ENCODE results near the gene ZNF800. TPM values are rescaled to one million over a fixed set of nuclear protein-coding genes. Genes with fewer than 3 reads are reported as not detected.
A peak's percentile ranks its signal among the peaks of the same experiment; 100 is the strongest.

ZNF800 gene
- polyA plus RNA-seq, 4 donors = 19.0 to 21.2 (median 20.6) TPM

- no peak for DNase-seq (ENCODE audit: low read depth in 4 of 4, low spot score in 2 of 4)
Measured at GRCh38 chr7:127349881-127350280, 42.6 kb downstream of the ZNF800 start.

- no peak for DNase-seq (ENCODE audit: low read depth in 4 of 4, low spot score in 2 of 4)
Measured at GRCh38 chr7:127348247-127348631, 44.3 kb downstream of the ZNF800 start.

DNA sequence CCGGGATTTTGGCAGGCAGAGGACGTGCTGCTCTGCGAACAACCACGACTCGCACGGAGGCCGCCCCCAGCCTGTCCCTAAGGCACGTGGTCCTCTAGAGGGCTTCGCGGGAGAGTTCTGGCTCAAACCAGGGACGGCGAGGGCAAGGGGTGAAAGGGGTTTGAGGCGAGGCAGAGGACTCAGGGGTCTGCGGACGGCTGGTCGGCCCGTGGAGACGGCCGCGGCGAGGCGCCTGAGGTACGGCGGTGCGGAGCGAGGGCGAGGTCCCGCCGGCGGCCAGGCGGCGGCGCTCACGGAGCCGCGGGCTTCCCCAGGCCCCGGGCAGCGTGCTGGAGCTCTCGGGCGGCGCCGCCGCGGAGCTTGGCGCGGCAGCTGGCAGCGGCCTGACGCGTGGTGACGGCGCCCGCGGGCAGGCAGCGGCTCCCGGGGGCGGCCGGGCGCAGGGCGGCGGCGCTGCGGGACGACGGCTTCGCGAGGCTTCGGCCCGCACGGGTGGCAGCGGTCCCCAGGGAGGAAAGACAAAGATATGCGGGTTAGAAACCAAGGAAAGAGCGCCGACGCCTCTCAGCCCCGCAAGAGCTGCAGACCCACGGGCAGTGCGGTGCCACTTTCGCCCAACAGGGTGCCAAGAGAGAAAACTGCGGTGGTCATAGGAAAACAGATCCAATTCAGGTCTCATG, 44.8 kb downstream of the ZNF800 start:
- DNase-seq (ENCODE audit: low read depth in 4 of 4, low spot score in 2 of 4) = peak in 3 of 4 donors; percentile 29 to 47 (median 42)

DNA sequence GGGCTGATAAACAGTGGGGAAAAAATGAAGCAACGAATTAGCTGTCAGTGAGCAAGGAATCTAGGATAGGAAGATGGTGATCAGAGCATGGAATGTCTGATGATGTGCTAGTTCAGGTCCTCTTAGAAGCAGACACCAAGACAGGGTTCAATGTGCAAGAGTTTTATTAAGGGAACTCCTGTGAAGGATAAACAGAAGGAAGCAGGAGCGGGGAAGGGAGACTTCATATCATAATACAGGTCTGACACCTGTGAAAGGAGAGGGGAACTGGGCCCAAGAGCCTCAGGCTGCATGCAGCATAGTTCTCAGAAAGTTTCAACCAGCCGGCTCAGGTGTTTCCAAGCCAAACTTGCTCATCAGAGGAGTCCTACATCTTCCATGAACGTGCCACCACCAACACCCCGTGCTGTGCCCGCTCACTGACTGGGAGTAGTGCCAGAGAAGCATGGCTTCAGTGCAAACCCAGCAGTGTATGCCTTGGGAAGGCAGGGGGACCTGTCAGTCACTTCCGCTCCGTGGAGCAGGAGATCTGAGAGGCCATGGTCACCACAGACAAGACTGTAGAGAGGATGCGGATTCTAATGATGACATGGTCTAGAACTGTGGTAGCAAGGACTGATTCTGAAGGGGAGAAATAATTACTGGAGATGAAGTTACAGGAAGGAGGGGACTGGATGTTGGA, 45.8 kb downstream of the ZNF800 start:
- no peak for DNase-seq (ENCODE audit: low read depth in 4 of 4, low spot score in 2 of 4)

DNA sequence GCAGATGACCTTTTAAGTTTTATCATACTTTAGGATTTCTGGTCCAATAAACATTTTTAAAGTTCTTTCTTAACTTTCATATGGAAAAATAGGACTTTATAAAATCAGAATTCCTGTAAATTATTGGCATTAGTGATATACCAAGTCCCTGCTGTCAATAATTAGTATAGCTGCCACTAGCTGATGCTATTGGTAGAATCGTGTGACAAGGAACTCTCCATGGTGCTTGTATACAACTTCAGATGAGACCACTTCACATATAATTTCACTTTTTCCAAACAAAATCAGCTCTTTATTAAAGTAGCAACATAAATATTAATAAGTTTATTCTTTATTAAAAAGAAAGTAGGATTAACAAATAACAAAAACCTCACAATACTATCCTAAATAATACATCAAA, 49.9 kb downstream of the ZNF800 start:
- DNase-seq (ENCODE audit: low read depth in 4 of 4, low spot score in 2 of 4) = no peak

DNA sequence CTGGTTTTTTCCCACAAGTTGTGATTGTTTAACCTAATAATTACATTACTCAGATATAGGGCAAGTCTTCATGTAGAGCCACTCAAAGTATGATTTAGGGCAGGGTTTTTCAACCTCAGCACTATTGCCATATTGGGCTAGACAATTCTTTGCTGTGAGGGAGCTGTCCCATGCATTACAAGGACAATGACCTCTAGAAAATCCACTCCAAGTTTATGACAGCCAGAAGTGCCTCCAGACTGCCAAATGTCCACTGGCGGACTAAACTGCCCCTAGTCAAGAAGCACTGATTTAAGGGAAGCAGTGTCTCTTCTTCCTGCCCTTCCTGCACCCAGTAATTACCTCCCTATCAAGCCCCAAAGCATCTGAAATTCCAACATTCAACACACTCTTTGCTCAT, 54.4 kb downstream of the ZNF800 start:
- no peak for DNase-seq (ENCODE audit: low read depth in 4 of 4, low spot score in 2 of 4)

DNA sequence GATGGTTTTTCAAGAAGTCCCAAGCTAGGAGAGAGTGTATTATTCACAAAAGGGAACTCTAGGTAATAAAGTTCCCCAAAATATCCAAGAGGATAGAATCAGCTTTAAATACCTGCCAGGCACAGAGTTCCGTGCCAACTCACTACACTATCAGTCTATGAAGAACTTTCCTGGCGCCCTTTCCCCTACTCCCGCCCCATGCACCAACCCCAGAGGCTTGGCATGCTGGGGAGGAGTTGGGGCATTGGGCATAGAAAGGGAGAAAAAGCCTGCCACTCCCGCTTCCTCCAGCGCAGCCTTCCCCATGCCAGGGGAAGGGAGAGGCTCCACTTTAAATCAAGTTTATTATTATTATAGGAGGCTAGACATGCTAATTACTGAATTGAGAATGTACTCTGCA, 54.9 kb downstream of the ZNF800 start:
- DNase-seq (ENCODE audit: low read depth in 4 of 4, low spot score in 2 of 4) = no peak

GRCh38 chr7:127336458-127336857, 56.0 kb downstream of the ZNF800 start:
- DNase-seq (ENCODE audit: low read depth in 4 of 4, low spot score in 2 of 4) = no peak

- no peak for DNase-seq (ENCODE audit: low read depth in 4 of 4, low spot score in 2 of 4)
Measured at GRCh38 chr7:127332880-127333279, 59.6 kb downstream of the ZNF800 start.

DNA sequence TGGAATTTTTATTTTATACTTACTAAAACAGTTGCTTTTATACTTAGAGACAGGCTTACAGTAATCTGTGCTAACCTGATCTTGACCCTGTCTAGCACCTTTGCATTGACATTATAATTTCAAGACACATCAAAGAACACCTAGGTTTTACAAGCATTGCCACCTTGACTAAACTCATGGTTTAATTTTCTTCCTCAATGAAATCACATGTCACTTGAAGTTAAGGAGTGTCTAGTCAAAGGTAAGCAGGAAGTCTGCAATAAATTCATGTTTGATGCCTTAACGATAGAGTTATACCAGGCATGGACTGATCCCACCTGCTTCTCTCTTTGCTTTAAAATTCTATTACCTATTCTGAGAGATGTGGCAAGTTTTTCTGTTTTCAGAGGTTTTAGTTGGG, 62.4 kb downstream of the ZNF800 start:
- DNase-seq (ENCODE audit: low read depth in 4 of 4, low spot score in 2 of 4) = no peak

- DNase-seq (ENCODE audit: low read depth in 4 of 4, low spot score in 2 of 4) = no peak
Measured at GRCh38 chr7:127322832-127323493, 69.5 kb downstream of the ZNF800 start.

- no peak for DNase-seq (ENCODE audit: low read depth in 4 of 4, low spot score in 2 of 4)
Measured at GRCh38 chr7:127322351-127322750, 70.2 kb downstream of the ZNF800 start.

DNA sequence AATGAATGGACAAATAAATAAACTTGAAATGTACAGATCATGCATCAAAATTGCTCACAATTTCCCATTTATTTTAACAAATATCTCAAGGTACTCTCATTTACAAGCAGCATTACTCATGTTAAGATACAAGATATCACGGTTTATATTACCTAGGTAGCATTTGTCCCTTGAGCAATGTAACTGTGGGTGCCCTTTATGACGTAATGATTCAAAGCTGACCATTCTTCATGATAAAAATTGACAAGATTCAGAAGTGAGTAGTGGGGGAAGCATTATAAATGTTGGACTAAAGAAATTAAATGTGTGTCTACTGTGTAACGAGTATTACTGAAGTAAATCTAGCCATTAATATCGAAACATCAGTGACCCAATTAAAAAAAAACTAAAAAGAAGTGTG, 71.5 kb downstream of the ZNF800 start:
- no peak for DNase-seq (ENCODE audit: low read depth in 4 of 4, low spot score in 2 of 4)

Other genes with a start within 250 kb of the ZNF800 start
- 1 to 10 TPM; 7.4 to 8.4 (median 7.7) TPM for gene GRM8, start 139.8 kb downstream of the ZNF800 start, polyA plus RNA-seq (ENCODE audit: insufficient read length in 4 of 4)
- 10 to 100 TPM; 13.3 to 15.5 (median 15.0) TPM for gene GCC1, start 192.9 kb upstream of the ZNF800 start, polyA plus RNA-seq (ENCODE audit: insufficient read length in 4 of 4)
- gene ARF5, start 195.7 kb upstream of the ZNF800 start, polyA plus RNA-seq (ENCODE audit: insufficient read length in 4 of 4) = 100 to 1,000 TPM; 186 to 229 (median 190) TPM
- gene FSCN3, start 201.0 kb upstream of the ZNF800 start, polyA plus RNA-seq (ENCODE audit: insufficient read length in 4 of 4) = under 1 TPM; 0.29 to 0.90 (median 0.44) TPM
- not detected for gene PAX4, start 225.4 kb upstream of the ZNF800 start, polyA plus RNA-seq (ENCODE audit: insufficient read length in 4 of 4)